Progenitor cell of endocrine pancreas (in vitro differentiated cells): ENCODE data around the gene AGPAT4. TPM values are rescaled to one million over a fixed set of nuclear protein-coding genes. Genes with fewer than 3 reads are reported as not detected.

ENCODE experiments used
- DNase-seq: peaks from one replicate; pipeline ENCODE4 v3.0.0; 2021; ENCODE audit warnings: low spot score; ENCODE audit not compliant: unreplicated experiment
- H3K27ac Mint-ChIP-seq: 2 replicates; pipeline ENCODE4 v1.8.0; 2021; ENCODE audit warnings: mild to moderate bottlenecking, moderate library complexity, mixed read lengths
- H3K27me3 Mint-ChIP-seq: 2 replicates; pipeline ENCODE4 v1.8.0; 2021; ENCODE audit warnings: mixed read lengths
- H3K36me3 Mint-ChIP-seq: 2 replicates; pipeline ENCODE4 v1.8.0; 2022; ENCODE audit warnings: mixed read lengths; ENCODE audit not compliant: insufficient read depth
- H3K4me1 Mint-ChIP-seq: 2 replicates; pipeline ENCODE4 v1.8.0; 2021; ENCODE audit warnings: low read depth, mixed read lengths
- H3K4me3 Mint-ChIP-seq: 2 replicates; pipeline ENCODE4 v1.8.0; 2021; ENCODE audit warnings: low read depth, mild to moderate bottlenecking, moderate library complexity, mixed read lengths
- H3K9me3 Mint-ChIP-seq: 2 replicates; pipeline ENCODE4 v1.8.0; 2021; ENCODE audit warnings: low read depth, mixed read lengths
- CTCF ChIP-seq: fragments of 200-600 bp; sonication (generic); IDR thresholded peaks from one replicate; pipeline ENCODE4 v1.5.0; 2021; ENCODE audit warnings: antibody characterized with exemption, mild to moderate bottlenecking; ENCODE audit not compliant: unreplicated experiment
- total RNA-seq: library from RNA; stranded (reverse); gene quantifications from 2 replicates; pipeline ENCODE4 v1.2.1, GENCODE V29; 2021

The AGPAT4 gene
- total RNA-seq, 1 donor from 2014 or later: 43.7 TPM

GRCh38 chr6:161080263-161080970, 193.4 kb downstream of the AGPAT4 start:
- no peaks in the 10 kb centered on the region for H3K4me1 Mint-ChIP-seq
- no peak overlapping the region for H3K4me3 Mint-ChIP-seq
- H3K9me3 Mint-ChIP-seq: no peaks in the 10 kb centered on the region
- no peaks in the 10 kb centered on the region for H3K27me3 Mint-ChIP-seq
- no peak overlapping the region for H3K27ac Mint-ChIP-seq
- DNase-seq: no peak
- no peak for TF ChIP-seq CTCF
- H3K36me3 Mint-ChIP-seq: peaks cover 15% of the 10 kb centered on the region
